Prostate gland (tissue), 2 donors: ENCODE data around the gene DNAAF5.
A peak's percentile ranks its signal among the peaks of the same experiment; 100 is the strongest.

Experiments
- CTCF ChIP-seq, 4 experiments: fragments of 200-600 bp in 2 of 4; fragments of 450-650 bp in 2 of 4; sonication (generic) in 2 of 4; IDR thresholded peaks; 1 replicate in 3 of 4; 2 replicates in 1 of 4; pipeline ENCODE4 v1.5.1; 2016 to 2019; ENCODE audit warnings: antibody characterized with exemption in 4 of 4, mild to moderate bottlenecking in 2 of 4, moderate library complexity in 2 of 4
- POLR2A ChIP-seq: fragments of 450-650 bp; IDR thresholded peaks from one replicate; pipeline ENCODE4 v1.6.1; 2016; ENCODE audit warnings: antibody characterized with exemption, mild to moderate bottlenecking
- POLR2AphosphoS5 ChIP-seq: sonication (generic); formaldehyde crosslinking; IDR thresholded peaks from one replicate; pipeline ENCODE4 v1.6.1; 2017; ENCODE audit warnings: antibody characterized with exemption

GRCh38 chr7:816300-816750, 89.8 kb downstream of the DNAAF5 start:
- TF ChIP-seq POLR2AphosphoS5 (peak; percentile 85), CTCF (IDR thresholded peaks at IDR 0.05) (no peak), POLR2A (peak; percentile 91)
